Right lobe of liver (tissue), 6 donors: ENCODE results near the gene ACKR1. TPM values are rescaled to one million over a fixed set of nuclear protein-coding genes. Genes with fewer than 3 reads are reported as not detected.

Experiments
- ATAC-seq, 4 donors: fragments of 200-7000 bp; cut with Tn5 transposase; one replicate each; pipeline ENCODE4 v1.9.1; 2020; ENCODE audit warnings: mild to moderate bottlenecking in 4 of 4, moderate library complexity in 4 of 4
- DNase-seq, 3 donors: peaks; one replicate each; pipeline ENCODE4 v3.0.0-alpha.2; 2020
- H3K27ac ChIP-seq, 3 donors: fragments of 200-600 bp; one replicate each; pipeline ENCODE4 v1.8.0; 2022
- H3K27me3 ChIP-seq, 2 donors: fragments of 200-600 bp; one replicate each; pipeline ENCODE4 v1.8.0; 2022
- H3K36me3 ChIP-seq, 4 donors: fragments of 200-600 bp; sonication (generic) in 1 of 4; one replicate each; pipeline versions ENCODE4 v1.5.1 to v1.8.0; 2017 to 2022; ENCODE audit warnings: control low read depth in 1 of 4
- H3K4me1 ChIP-seq, 4 donors: fragments of 200-600 bp; sonication (generic) in 1 of 4; one replicate each; pipeline versions ENCODE4 v1.5.1 to v1.8.0; 2017 to 2022; ENCODE audit warnings: control low read depth in 1 of 4
- H3K4me3 ChIP-seq, 3 donors: fragments of 200-600 bp; one replicate each; pipeline ENCODE4 v1.8.0; 2022
- H3K9me3 ChIP-seq, 4 donors: fragments of 200-600 bp; sonication (generic) in 1 of 4; one replicate each; pipeline versions ENCODE4 v1.5.1 to v1.8.0; 2017 to 2022; ENCODE audit warnings: control low read depth in 1 of 4
- CTCF ChIP-seq, 4 donors: fragments of 200-600 bp in 3 of 4; fragments of 450-650 bp in 1 of 4; IDR thresholded peaks; one replicate each; pipeline versions ENCODE4 v1.5.1 to v1.8.0; 2016 to 2022; ENCODE audit warnings: antibody characterized with exemption in 4 of 4, mild to moderate bottlenecking in 2 of 4
- POLR2A ChIP-seq: fragments of 450-650 bp; IDR thresholded peaks from one replicate; pipeline ENCODE4 v1.6.1; 2017; ENCODE audit warnings: antibody characterized with exemption, mild to moderate bottlenecking
- WGBS: methylation state at CpG from one replicate; pipeline ENCODE4 v1.1.6; 2018; ENCODE audit warnings: low coverage, low lambda C conversion rate; ENCODE audit not compliant: insufficient coverage; ENCODE audit errors: missing lambda C conversion rate; 5-methylcytosine and 5-hydroxymethylcytosine counted together
- intact Hi-C, 2 donors: fragments of 100-400 bp; cut with DNase I; formaldehyde crosslinking; loops; one replicate each; pipeline versions ENCODE4 v1.11.2 to v1.14.1; 2022
- total RNA-seq, 6 experiments: library from RNA; depleted of rRNA in 2 of 6; stranded (reverse); fragments of >200 nt in 2 of 6; fragmentation: NEBNext Ultra II Directional in 3 of 6; extraction: Animal tissue kit (Norgen Biotek cat#: 25700) in 3 of 6; gene quantifications; one replicate each; pipeline versions ENCODE4 v1.1.0 to v1.2.4, GENCODE V29; 2016 to 2023
- donor health status: DM: no; HTN: yes; CAD: no.
- donor health status: DM: no; HTN: no; CAD: no.
- donor health status: DM: no; HTN: no; CAD: no.
- donor health status: DM: no; HTN: yes; CAD: no.
- donor health status: DM: no; HTN: yes; CAD: no.

Gene ACKR1
- total RNA-seq, 6 experiments from 2014 or later, result 0.12 to 0.53 (median 0.39) TPM; not detected in 2

GRCh38 chr1:159180516-159180915 lies 24.2 kb upstream of the ACKR1 start:
- no peak for DNase-seq
- H3K4me3 ChIP-seq, result no peak overlapping the region
- H3K27me3 ChIP-seq, result no peaks in the 10 kb centered on the region
- 78% methylated on average over 2 of the region's 2 CpGs for WGBS
- H3K4me1 ChIP-seq, result no peaks in the 10 kb centered on the region
- intact Hi-C loops, result no loop called here
- no peak for ATAC-seq
- no peak overlapping the region for H3K27ac ChIP-seq
- H3K36me3 ChIP-seq, result no peaks in the 10 kb centered on the region
- TF ChIP-seq POLR2A, result no peak
- no peak for TF ChIP-seq CTCF (IDR thresholded peaks at IDR 0.05)
- no peaks in the 10 kb centered on the region for H3K9me3 ChIP-seq

- intact Hi-C loops, result no loop called here
- no peak overlapping the region for H3K4me3 ChIP-seq
- DNase-seq (no peak), ATAC-seq (no peak)
- WGBS, result 14% methylated on average over 4 of the region's 4 CpGs
- TF ChIP-seq POLR2A (no peak), CTCF (IDR thresholded peaks at IDR 0.05) (no peak)
- no peaks in the 10 kb centered on the region for H3K36me3 ChIP-seq
- no peaks in the 10 kb centered on the region for H3K27me3 ChIP-seq
- no peaks in the 10 kb centered on the region for H3K4me1 ChIP-seq
- H3K27ac ChIP-seq, result no peak overlapping the region
- H3K9me3 ChIP-seq, result no peaks in the 10 kb centered on the region
Measured at GRCh38 chr1:159181328-159182024, 23.2 kb upstream of the ACKR1 start.

GRCh38 chr1:159184201-159184600 lies 20.5 kb upstream of the ACKR1 start:
- DNase-seq (no peak), ATAC-seq (peak in 1 of 4 donors; percentile 22)
- H3K27me3 ChIP-seq, result peaks cover 0 to 3% of the 10 kb centered on the region in 2 donors
- intact Hi-C loops, result no loop called here
- no peak for TF ChIP-seq CTCF (IDR thresholded peaks at IDR 0.05)
- no peak for TF ChIP-seq POLR2A
- no peak overlapping the region for H3K4me3 ChIP-seq
- H3K4me1 ChIP-seq, result no peaks in the 10 kb centered on the region
- H3K9me3 ChIP-seq, result no peaks in the 10 kb centered on the region
- WGBS, result 38% methylated on average over 1 of the region's 2 CpGs
- no peaks in the 10 kb centered on the region for H3K36me3 ChIP-seq
- no peak overlapping the region for H3K27ac ChIP-seq

- intact Hi-C loops, result no loop called here
- peaks cover 0 to 3% of the 10 kb centered on the region in 2 donors for H3K27me3 ChIP-seq
- H3K4me3 ChIP-seq, result no peak overlapping the region
- H3K27ac ChIP-seq, result no peak overlapping the region
- TF ChIP-seq CTCF (IDR thresholded peaks at IDR 0.05), result no peak
- no peak for TF ChIP-seq POLR2A
- WGBS, result 77% methylated on average over 5 of the region's 5 CpGs
- DNase-seq (no peak), ATAC-seq (no peak)
- H3K36me3 ChIP-seq, result no peaks in the 10 kb centered on the region
- no peaks in the 10 kb centered on the region for H3K9me3 ChIP-seq
- no peaks in the 10 kb centered on the region for H3K4me1 ChIP-seq
Measured at GRCh38 chr1:159185121-159185520, 19.6 kb upstream of the ACKR1 start.
